ENCODE data around the gene KCTD17. TPM values are rescaled to one million over a fixed set of nuclear protein-coding genes. Genes with fewer than 3 reads are reported as not detected.

Gene KCTD17
- total and polyA plus RNA-seq, 2 of the 13 experiments (the other 11 are each of a cell fraction or from before 2014, with no cell fraction given): 5.3 to 11.7 TPM

DNA sequence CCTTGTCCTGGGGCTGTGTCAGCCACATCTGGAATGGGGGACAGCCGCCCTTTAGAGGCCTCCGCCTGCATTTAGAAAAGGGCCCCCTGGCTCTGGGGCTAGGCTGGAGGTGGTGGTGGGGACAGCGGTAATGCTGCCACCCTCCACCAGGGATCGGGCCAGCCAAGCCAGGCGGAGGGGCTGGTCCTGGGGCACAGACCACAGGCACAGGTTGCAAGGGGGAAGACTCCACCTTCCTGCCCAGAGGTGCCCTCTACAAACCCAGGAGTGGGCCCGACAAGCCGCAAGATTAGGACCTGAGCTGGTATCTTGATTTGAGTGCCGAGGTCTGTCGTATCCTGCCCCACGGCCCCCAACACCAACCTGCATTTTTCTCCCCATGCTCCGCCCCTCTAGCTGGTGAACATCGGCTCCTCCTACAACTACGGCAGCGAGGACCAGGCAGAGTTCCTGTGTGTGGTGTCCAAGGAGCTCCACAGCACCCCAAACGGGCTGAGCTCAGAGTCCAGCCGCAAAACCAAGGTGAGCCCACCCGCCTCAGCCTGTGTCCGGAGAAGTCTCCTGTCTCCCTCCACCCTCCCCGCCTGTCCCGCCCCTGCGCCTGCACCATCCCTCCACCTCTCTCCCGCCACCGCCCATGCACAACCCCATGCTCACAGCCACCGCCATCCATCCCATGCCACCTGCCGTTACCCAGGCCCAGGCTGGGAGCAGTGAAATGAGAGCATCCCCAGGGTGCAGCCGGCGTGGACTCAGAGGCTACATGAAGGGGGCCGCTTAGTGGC lies 7.6 kb downstream of the KCTD17 start:
- Histone ChIP-seq H4K20me1 (ENCODE audit: insufficient read depth, low read length) (no peaks in the 10 kb centered on the region), H3K27ac (ENCODE audit: extremely low read length, insufficient read depth, low read length) (no peak overlapping the region), H3K79me2 (ENCODE audit: insufficient read depth, low read length) (no peaks in the 10 kb centered on the region), H3K27me3 (ENCODE audit: control insufficient read depth in 1 of 2, insufficient read depth in 2 of 2, low read length in 2 of 2) (no peaks in the 10 kb centered on the region), H3K4me3 (replicated peaks in 1 of 3; ENCODE audit: insufficient read depth in 1 of 3, low read depth in 2 of 3, low read length in 3 of 3) (no peak overlapping the region), H2AFZ (ENCODE audit: low read length) (no peak overlapping the region), H3K9me3 (ENCODE audit: low read length) (no peaks in the 10 kb centered on the region), H3K4me1 (ENCODE audit: insufficient read depth, low read length) (peaks cover 45% of the 10 kb centered on the region), H3K36me3 (replicated peaks in 1 of 2; ENCODE audit: control insufficient read depth in 1 of 2, insufficient read depth in 2 of 2, low read length in 2 of 2) (no peaks in the 10 kb centered on the region; a peak in 1 of 5 replicates), H3K9ac (ENCODE audit: insufficient read depth, low read depth, low read length) (no peak overlapping the region), H3K4me2 (ENCODE audit: low read depth, low read length) (no peak overlapping the region)
- TF ChIP-seq ZNF354B (CRISPR knock-in tag; IDR thresholded peaks at IDR 0.05) (no peak), KLF6 (CRISPR knock-in tag; IDR thresholded peaks at IDR 0.05) (no peak), ZNF331 (CRISPR knock-in tag; IDR thresholded peaks at IDR 0.05) (no peak), RBM22 (optimal IDR thresholded peaks at IDR 0.05; ENCODE audit: low read length) (no peak), NFYB (CRISPR knock-in tag; IDR thresholded peaks at IDR 0.05) (no peak), RFXAP (CRISPR knock-in tag; IDR thresholded peaks at IDR 0.05; ENCODE audit: borderline replicate concordance) (no peak), KAT7 (CRISPR knock-in tag; IDR thresholded peaks at IDR 0.05; ENCODE audit: borderline replicate concordance) (no peak), SCMH1 (CRISPR knock-in tag; IDR thresholded peaks at IDR 0.05; ENCODE audit: borderline replicate concordance) (no peak), NFKB2 (CRISPR knock-in tag; IDR thresholded peaks at IDR 0.05; ENCODE audit: borderline replicate concordance) (no peak)
- intact Hi-C loops (cut with micrococcal nuclease; ENCODE audit: unreplicated experiment) (no loop called here), in situ Hi-C loops (cut with HindIII; ENCODE audit: extremely low pct_ligation_motif_present, low pct_unique_long_range_greater_than_20kb) (no loop called here)
- ChIA-PET CTCF (ENCODE audit: low intra/inter-chr PET ratio, low total read pairs) (no interaction called here), POLR2A (interaction anchor here (1.0 kb wide), 1 partner anchor 9 kb away, joined by 3 read pairs; no protein-coding TSS in a partner anchor)
- no peak for FAIRE-seq
- BruUV-seq (replicated peaks): no TSS peak
- 93% methylated on average over 21 of the region's 28 CpGs for WGBS (ENCODE audit: low lambda C conversion rate)
- no peak for ATAC-seq
- no peak for DNase-seq (ENCODE audit: low spot score)
